Measurements from ENCODE around the gene SSUH2.

Gene SSUH2

DNA sequence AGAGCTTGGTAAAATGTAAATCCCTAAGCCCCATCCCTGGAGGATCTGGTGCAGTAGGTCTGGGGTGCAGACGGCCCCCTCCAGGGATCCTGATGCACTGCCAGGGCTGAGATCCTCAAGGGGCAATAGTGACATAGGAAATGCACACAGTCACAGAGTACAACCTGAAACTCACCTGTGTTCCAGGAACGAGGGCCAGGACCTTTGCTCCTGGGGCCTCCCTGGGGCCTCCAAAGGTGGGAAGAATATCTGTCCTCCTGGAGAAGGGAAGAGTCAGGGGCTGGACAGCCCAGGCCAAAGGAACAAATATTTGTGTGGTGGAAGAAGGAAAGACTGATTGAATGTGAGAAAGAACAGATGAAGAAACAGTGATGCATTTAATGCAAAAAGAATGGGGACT, 9.5 kb downstream of the SSUH2 start:
- Histone ChIP-seq H3K4me3 (ENCODE audit: low read depth in 1 of 2, low read length in 2 of 2) (no peak overlapping the region), H3K36me3 (ENCODE audit: control insufficient read depth in 1 of 2, insufficient read depth in 2 of 2, low read length in 2 of 2) (no peaks in the 10 kb centered on the region), H3K9me3 (ENCODE audit: control insufficient read depth in 1 of 2, low read length in 2 of 2) (peaks cover 0 to 3% of the 10 kb centered on the region in 2 donors), H3K27me3 (ENCODE audit: low read depth, low read length) (no peaks in the 10 kb centered on the region), H3K27ac (ENCODE audit: low read length) (no peak overlapping the region), H3K4me1 (ENCODE audit: control insufficient read depth in 1 of 2, insufficient read depth in 2 of 2, low read length in 2 of 2) (no peaks in the 10 kb centered on the region)

GRCh38 chr3:8632402-8633237, 12.0 kb downstream of the SSUH2 start:
- Histone ChIP-seq H3K27ac (ENCODE audit: low read length) (no peak overlapping the region), H3K9me3 (ENCODE audit: control insufficient read depth in 1 of 2, low read length in 2 of 2) (peaks cover 0 to 3% of the 10 kb centered on the region in 2 donors), H3K4me1 (ENCODE audit: control insufficient read depth in 1 of 2, insufficient read depth in 2 of 2, low read length in 2 of 2) (no peaks in the 10 kb centered on the region), H3K4me3 (ENCODE audit: low read depth in 1 of 2, low read length in 2 of 2) (no peak overlapping the region), H3K27me3 (ENCODE audit: low read depth, low read length) (no peaks in the 10 kb centered on the region), H3K36me3 (ENCODE audit: control insufficient read depth in 1 of 2, insufficient read depth in 2 of 2, low read length in 2 of 2) (no peaks in the 10 kb centered on the region)

- Histone ChIP-seq H3K4me1 (ENCODE audit: control insufficient read depth in 1 of 2, insufficient read depth in 2 of 2, low read length in 2 of 2) (no peaks in the 10 kb centered on the region), H3K9me3 (ENCODE audit: control insufficient read depth in 1 of 2, low read length in 2 of 2) (peaks cover 0 to 2% of the 10 kb centered on the region in 2 donors), H3K27ac (ENCODE audit: low read length) (no peak overlapping the region), H3K36me3 (ENCODE audit: control insufficient read depth in 1 of 2, insufficient read depth in 2 of 2, low read length in 2 of 2) (no peaks in the 10 kb centered on the region), H3K4me3 (ENCODE audit: low read depth in 1 of 2, low read length in 2 of 2) (no peak overlapping the region), H3K27me3 (ENCODE audit: low read depth, low read length) (no peaks in the 10 kb centered on the region)
Measured at GRCh38 chr3:8631661-8632060, 12.9 kb downstream of the SSUH2 start.

GRCh38 chr3:8629151-8630021, 15.2 kb downstream of the SSUH2 start:
- H3K27ac ChIP-seq (ENCODE audit: low read length): no peak overlapping the region
- no peaks in the 10 kb centered on the region for H3K4me1 ChIP-seq (ENCODE audit: control insufficient read depth in 1 of 2, insufficient read depth in 2 of 2, low read length in 2 of 2)
- H3K9me3 ChIP-seq (ENCODE audit: control insufficient read depth in 1 of 2, low read length in 2 of 2): no peaks in the 10 kb centered on the region
- no peaks in the 10 kb centered on the region for H3K27me3 ChIP-seq (ENCODE audit: low read depth, low read length)
- H3K36me3 ChIP-seq (ENCODE audit: control insufficient read depth in 1 of 2, insufficient read depth in 2 of 2, low read length in 2 of 2): no peaks in the 10 kb centered on the region
- H3K4me3 ChIP-seq (ENCODE audit: low read depth in 1 of 2, low read length in 2 of 2): no peak overlapping the region

DNA sequence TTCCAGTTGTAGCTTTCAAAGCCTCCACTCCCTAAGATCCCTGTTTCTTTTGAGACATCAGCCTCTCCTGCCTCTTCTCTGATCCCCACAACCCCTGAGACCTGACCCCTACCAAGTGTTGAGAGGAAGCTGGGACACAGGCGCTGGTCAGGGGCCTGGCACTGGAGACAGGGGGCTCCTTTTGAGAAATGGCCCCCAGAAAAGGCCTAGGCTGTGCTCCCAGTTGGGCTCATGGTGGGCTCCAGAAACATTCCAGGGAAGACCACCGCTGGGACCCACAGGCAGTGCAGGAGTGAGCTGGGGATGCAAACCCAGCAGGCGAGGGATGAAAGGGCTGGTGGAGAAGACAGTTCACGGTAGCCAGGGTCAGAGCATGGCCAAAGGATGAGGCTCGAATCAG, 16.6 kb downstream of the SSUH2 start:
- Histone ChIP-seq H3K4me1 (ENCODE audit: control insufficient read depth in 1 of 2, insufficient read depth in 2 of 2, low read length in 2 of 2) (peaks cover 0 to 2% of the 10 kb centered on the region in 2 donors), H3K9me3 (ENCODE audit: control insufficient read depth in 1 of 2, low read length in 2 of 2) (no peaks in the 10 kb centered on the region), H3K27me3 (ENCODE audit: low read depth, low read length) (no peaks in the 10 kb centered on the region), H3K4me3 (ENCODE audit: low read depth in 1 of 2, low read length in 2 of 2) (no peak overlapping the region), H3K27ac (ENCODE audit: low read length) (no peak overlapping the region), H3K36me3 (ENCODE audit: control insufficient read depth in 1 of 2, insufficient read depth in 2 of 2, low read length in 2 of 2) (no peaks in the 10 kb centered on the region)

DNA sequence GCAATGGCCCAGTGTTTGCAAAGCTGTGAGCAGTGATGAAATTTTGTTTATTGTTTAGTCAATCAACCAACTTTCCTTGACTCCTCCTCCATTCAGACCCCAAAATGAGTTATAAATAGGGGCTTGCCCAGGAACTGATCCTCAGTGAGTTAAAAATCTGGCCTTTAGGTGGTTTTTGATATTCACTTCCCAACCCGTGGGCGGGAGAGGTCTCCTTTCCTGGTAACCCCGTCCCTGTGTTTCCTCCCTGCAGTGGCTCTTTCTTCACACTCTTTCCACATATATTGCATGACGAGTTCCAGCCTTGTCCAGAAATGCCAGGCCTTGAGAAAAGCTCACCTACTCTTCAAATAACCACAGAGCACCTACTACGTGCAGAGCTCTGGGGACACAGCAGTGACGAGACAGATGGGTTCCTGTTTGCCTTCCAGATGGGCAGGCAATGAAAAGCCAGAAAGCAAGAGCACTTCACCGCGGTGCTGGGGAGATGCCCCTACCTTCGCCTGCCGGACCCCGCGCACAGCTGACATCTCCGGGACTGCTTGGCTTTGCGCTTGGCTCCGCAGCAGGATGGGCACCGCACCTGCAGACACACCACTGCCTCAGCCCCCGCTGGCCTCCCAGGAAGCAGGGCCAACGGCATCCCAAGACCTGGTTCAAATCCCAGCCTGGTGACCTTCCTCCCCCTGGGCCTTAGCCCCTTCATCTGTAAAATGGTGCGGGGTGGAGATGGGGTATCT, 17.2 kb downstream of the SSUH2 start:
- Histone ChIP-seq H3K27ac (ENCODE audit: low read length) (no peak overlapping the region), H3K4me1 (ENCODE audit: control insufficient read depth in 1 of 2, insufficient read depth in 2 of 2, low read length in 2 of 2) (peaks cover 0 to 7% of the 10 kb centered on the region in 2 donors), H3K27me3 (ENCODE audit: low read depth, low read length) (no peaks in the 10 kb centered on the region), H3K9me3 (ENCODE audit: control insufficient read depth in 1 of 2, low read length in 2 of 2) (no peaks in the 10 kb centered on the region), H3K4me3 (ENCODE audit: low read depth in 1 of 2, low read length in 2 of 2) (no peak overlapping the region), H3K36me3 (ENCODE audit: control insufficient read depth in 1 of 2, insufficient read depth in 2 of 2, low read length in 2 of 2) (no peaks in the 10 kb centered on the region)

DNA sequence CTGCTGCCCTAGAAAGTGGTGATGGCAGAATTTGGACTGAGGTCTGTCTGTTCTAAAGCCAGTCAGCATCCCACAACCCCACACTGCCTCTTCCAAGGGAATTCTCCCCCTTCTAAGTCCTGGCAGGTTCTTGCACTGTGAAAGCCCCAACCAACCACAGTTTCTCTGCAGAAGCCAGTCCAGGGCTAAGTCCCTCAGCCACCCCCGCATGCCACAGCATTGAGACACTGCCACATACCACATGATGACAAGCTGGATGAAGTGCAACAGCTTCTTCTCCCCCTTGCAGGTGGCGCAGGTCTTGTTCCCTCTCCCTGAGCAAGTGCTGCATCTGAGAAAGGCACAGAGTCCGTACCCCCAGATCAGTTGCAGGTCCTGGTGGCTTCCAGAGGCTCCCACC, 18.6 kb downstream of the SSUH2 start:
- Histone ChIP-seq H3K27ac (ENCODE audit: low read length) (no peak overlapping the region), H3K36me3 (ENCODE audit: control insufficient read depth in 1 of 2, insufficient read depth in 2 of 2, low read length in 2 of 2) (no peaks in the 10 kb centered on the region), H3K4me1 (ENCODE audit: control insufficient read depth in 1 of 2, insufficient read depth in 2 of 2, low read length in 2 of 2) (peaks cover 0 to 7% of the 10 kb centered on the region in 2 donors), H3K9me3 (ENCODE audit: control insufficient read depth in 1 of 2, low read length in 2 of 2) (no peaks in the 10 kb centered on the region), H3K27me3 (ENCODE audit: low read depth, low read length) (no peaks in the 10 kb centered on the region), H3K4me3 (ENCODE audit: low read depth in 1 of 2, low read length in 2 of 2) (no peak overlapping the region)

DNA sequence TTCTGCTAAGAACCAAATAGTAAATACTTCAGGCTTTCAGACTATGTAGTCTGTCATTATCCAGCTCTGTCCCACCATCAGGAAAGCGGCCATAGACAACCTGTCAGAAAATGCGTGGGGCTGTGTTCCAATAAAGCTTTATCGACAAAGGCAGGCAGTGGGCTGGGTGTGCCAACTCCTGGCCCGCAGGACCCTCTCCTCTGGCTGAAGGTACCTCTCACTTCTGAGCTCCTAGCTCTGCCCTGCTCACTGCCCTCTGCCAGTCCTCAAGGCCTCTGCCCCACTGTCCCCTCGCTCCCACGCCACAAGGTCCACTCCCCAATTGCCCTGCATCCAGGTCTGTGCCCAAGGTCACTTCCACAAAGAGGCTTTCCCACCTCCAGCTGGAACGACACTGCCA, 20.0 kb downstream of the SSUH2 start:
- no peaks in the 10 kb centered on the region for H3K36me3 ChIP-seq (ENCODE audit: control insufficient read depth in 1 of 2, insufficient read depth in 2 of 2, low read length in 2 of 2)
- no peak overlapping the region for H3K4me3 ChIP-seq (ENCODE audit: low read depth in 1 of 2, low read length in 2 of 2)
- H3K27me3 ChIP-seq (ENCODE audit: low read depth, low read length): no peaks in the 10 kb centered on the region
- no peak overlapping the region for H3K27ac ChIP-seq (ENCODE audit: low read length)
- no peaks in the 10 kb centered on the region for H3K9me3 ChIP-seq (ENCODE audit: control insufficient read depth in 1 of 2, low read length in 2 of 2)
- H3K4me1 ChIP-seq (ENCODE audit: control insufficient read depth in 1 of 2, insufficient read depth in 2 of 2, low read length in 2 of 2): peaks cover 0 to 7% of the 10 kb centered on the region in 2 donors

DNA sequence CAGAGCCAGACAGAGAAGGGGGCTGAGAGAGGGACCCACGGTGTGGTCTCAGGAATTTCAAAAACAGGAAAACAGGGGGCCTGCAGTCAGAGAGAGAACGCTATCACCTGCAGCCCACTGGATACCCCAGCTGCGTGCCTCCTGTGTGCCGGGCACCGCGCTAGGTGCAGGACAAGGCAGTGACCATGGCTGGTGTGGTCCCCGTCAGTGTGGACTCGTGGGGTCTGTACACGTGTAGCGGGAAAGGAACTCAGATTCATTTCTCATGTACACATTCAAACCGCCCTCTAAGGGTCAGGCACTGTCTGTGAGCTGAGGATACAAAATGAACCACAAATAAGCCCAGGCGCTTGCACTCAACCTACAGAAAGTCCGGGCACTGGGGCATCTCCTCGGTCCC, 20.9 kb downstream of the SSUH2 start:
- no peak overlapping the region for H3K4me3 ChIP-seq (ENCODE audit: low read depth in 1 of 2, low read length in 2 of 2)

GRCh38 chr3:8622873-8623691, 21.5 kb downstream of the SSUH2 start:
- Histone ChIP-seq H3K4me1 (ENCODE audit: control insufficient read depth in 1 of 2, insufficient read depth in 2 of 2, low read length in 2 of 2) (peaks cover 0 to 7% of the 10 kb centered on the region in 2 donors), H3K27ac (ENCODE audit: low read length) (no peak overlapping the region), H3K27me3 (ENCODE audit: low read depth, low read length) (no peaks in the 10 kb centered on the region), H3K4me3 (ENCODE audit: low read depth in 1 of 2, low read length in 2 of 2) (no peak overlapping the region), H3K9me3 (ENCODE audit: control insufficient read depth in 1 of 2, low read length in 2 of 2) (no peaks in the 10 kb centered on the region), H3K36me3 (ENCODE audit: control insufficient read depth in 1 of 2, insufficient read depth in 2 of 2, low read length in 2 of 2) (no peaks in the 10 kb centered on the region)

More for the DNA sequence above, 20.9 kb downstream of the SSUH2 start:
- H3K27ac ChIP-seq (ENCODE audit: low read length): no peak overlapping the region
- no peaks in the 10 kb centered on the region for H3K9me3 ChIP-seq (ENCODE audit: control insufficient read depth in 1 of 2, low read length in 2 of 2)
- peaks cover 0 to 7% of the 10 kb centered on the region in 2 donors for H3K4me1 ChIP-seq (ENCODE audit: control insufficient read depth in 1 of 2, insufficient read depth in 2 of 2, low read length in 2 of 2)
- H3K27me3 ChIP-seq (ENCODE audit: low read depth, low read length): no peaks in the 10 kb centered on the region
- no peaks in the 10 kb centered on the region for H3K36me3 ChIP-seq (ENCODE audit: control insufficient read depth in 1 of 2, insufficient read depth in 2 of 2, low read length in 2 of 2)

Data from muscle layer of duodenum (tissue), 2 donors.